Measurements from ENCODE around the gene KCNMA1.

Gene KCNMA1

DNA sequence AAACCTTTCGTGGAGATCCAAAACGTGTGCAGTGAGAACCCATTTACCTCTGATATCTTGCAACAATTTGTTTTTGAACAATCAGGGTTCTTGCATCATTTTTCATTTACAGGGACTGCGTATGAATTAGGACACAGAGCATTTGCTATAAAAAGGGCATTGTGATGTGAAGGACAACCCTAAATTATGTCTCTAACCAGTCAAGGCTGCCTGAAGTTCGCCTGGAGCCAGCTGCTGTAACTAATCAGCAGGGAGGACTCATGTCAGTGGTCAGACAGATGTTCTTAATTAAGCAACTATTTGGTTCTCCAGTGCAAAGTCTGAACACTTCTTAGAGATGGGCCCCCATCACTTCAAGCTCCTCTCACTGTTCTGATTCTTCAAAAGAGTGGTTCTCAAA is 674.8 kb downstream of the KCNMA1 start:
- in situ Hi-C loops (cut with MboI; ENCODE audit: low sequenced_read_pairs) = no loop called here

DNA sequence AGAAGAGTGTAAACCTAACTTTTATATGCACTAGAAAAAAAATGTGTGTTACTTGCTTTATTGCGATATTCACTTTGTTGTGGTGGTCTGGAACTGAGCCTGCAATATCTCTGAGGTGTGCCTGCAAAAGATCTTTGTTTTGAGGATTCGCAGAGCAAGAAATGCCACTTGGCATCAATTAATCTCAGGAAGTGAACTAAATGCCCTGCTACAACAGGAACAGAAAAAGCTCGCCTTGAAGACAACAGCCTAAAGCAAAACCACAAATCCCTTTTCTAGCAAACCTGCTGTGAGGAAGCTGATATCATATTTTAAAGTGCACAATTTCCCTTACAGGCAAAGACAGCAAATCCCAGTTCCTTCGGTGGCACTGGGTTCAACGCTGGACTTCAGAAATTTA is 675.8 kb downstream of the KCNMA1 start:
- in situ Hi-C loops (cut with MboI; ENCODE audit: low sequenced_read_pairs) = no loop called here

DNA sequence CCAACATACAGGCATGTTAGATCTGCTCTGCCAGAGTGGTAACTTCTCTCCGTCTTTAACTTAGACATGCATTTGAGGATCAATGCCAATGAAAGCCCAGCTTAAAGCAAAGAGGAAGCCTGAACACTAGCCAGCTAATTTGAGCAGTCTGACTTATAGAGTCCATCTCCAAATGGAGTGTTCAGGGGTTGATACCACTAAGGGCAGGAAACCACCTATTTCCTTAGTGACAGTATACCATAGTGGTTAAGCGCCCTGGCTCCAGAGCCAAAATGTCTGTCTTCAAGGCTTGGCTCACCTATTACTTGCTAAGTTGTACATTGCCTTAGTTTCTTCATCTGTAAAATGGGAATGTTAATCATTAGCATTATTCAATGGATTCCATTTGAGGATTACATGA is 678.5 kb downstream of the KCNMA1 start:
- in situ Hi-C loops (cut with MboI; ENCODE audit: low sequenced_read_pairs) = no loop called here

DNA sequence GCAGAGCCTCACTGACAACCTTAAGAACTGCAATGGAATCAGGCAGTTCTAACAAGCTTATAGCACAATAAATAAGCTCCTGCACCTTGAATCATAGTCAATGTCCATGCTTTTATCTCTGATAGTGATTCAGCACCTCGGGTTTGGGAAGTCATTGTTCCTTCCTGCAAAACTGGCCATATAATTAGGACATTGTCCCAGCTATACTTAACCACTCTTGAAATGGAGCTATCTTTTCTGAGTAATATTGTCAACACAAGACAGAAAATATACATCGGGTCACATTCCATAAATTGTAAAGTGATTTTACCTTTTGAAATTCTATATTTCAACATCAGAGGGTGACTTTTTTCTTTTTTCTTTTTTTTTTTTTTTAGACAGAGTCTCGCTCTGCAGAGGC is 682.8 kb downstream of the KCNMA1 start:
- in situ Hi-C loops (cut with MboI; ENCODE audit: low sequenced_read_pairs) = no loop called here

- in situ Hi-C loops (cut with MboI; ENCODE audit: low sequenced_read_pairs) = no loop called here
Observed at GRCh38 chr10:76950354-76950753, 687.3 kb downstream of the KCNMA1 start.

DNA sequence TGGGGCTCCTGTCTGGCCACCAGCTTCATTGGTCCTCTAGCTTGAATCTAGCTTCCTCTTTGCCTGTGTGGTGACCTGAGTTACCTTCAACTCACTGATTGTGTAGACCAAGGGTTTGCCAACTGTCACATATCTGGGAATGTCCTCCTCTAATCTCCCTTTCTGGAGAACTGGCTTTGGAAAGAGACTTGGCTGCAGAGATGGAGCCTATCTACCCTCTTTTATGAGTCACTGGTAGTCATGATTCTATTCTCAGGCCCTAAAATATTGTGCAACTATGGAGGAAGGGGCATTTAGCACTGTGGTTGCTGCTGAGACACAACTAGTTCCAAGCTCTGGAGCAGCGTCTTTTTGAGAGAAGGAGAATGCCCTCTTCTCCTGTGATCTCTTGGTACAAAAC is 691.3 kb downstream of the KCNMA1 start:
- in situ Hi-C loops (cut with MboI; ENCODE audit: low sequenced_read_pairs) = no loop called here

GRCh38 chr10:76945166-76945565 is 692.4 kb downstream of the KCNMA1 start:
- in situ Hi-C loops (cut with MboI; ENCODE audit: low sequenced_read_pairs) = no loop called here

- in situ Hi-C loops (cut with MboI; ENCODE audit: low sequenced_read_pairs) = no loop called here
Observed at GRCh38 chr10:76944640-76945039, 693.0 kb downstream of the KCNMA1 start.

DNA sequence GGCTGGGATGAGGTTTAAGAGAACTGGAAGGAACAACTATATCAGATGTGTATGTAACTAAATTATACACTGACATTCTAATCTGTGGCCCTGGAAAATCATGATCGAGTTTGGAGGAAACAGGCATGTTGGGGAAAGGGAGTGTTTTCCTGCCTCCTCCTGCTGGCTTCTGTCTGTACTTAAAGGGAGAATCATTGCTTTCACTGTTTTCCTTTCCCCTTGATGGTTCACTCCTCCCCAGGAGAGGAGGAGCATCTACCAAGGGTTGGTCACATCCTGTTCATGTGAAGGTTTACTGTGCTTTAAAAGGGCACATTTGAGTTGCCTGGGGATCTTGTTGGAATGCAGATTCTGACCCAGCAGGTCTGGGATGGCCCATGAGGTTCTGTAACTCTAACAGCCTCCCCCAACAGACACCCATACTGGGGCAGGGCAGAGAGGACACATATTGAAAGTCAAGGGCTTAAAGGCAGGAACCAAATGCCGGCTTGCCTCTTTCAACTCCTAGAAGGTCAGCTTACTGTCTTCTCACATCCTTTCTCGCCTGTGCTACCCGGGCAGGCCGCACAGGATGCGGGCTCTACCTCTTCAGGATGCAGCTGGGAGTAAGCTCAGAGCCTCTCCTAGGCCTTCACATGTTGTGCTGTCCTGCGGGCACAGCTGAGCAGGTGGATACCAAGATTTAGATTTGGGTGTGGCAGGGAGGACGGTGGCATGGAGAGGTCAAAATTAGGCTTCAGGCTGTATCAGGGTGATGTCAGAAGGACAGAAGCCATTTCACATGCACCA is 694.8 kb downstream of the KCNMA1 start:
- in situ Hi-C loops (cut with MboI; ENCODE audit: low sequenced_read_pairs) = no loop called here

GRCh38 chr10:76939933-76940468 is 697.6 kb downstream of the KCNMA1 start:
- in situ Hi-C loops (cut with MboI; ENCODE audit: low sequenced_read_pairs) = no loop called here

- in situ Hi-C loops (cut with MboI; ENCODE audit: low sequenced_read_pairs) = no loop called here
Observed at GRCh38 chr10:76937181-76937600, 700.4 kb downstream of the KCNMA1 start.

- in situ Hi-C loops (cut with MboI; ENCODE audit: low sequenced_read_pairs) = no loop called here
Observed at GRCh38 chr10:76935941-76936613, 701.5 kb downstream of the KCNMA1 start.

DNA sequence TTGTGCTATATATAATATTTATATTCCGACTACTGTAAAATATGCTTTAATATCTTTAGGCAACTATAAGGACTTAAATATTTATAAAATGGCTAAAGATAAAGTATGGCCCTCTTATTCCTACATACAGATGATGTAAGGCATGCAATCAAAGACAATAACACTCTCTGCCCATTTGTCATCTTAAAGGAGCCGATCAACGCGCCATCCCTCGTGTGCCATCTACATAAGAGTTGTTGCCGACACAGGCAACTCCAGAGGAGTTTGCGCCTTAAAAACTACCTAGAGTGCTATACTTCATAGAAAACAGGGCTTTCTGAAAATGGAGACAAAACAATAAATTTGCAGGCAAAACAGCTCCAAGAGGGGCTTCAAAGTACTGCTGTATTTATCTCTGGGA is 709.0 kb downstream of the KCNMA1 start:
- in situ Hi-C loops (cut with MboI; ENCODE audit: low sequenced_read_pairs) = no loop called here

DNA sequence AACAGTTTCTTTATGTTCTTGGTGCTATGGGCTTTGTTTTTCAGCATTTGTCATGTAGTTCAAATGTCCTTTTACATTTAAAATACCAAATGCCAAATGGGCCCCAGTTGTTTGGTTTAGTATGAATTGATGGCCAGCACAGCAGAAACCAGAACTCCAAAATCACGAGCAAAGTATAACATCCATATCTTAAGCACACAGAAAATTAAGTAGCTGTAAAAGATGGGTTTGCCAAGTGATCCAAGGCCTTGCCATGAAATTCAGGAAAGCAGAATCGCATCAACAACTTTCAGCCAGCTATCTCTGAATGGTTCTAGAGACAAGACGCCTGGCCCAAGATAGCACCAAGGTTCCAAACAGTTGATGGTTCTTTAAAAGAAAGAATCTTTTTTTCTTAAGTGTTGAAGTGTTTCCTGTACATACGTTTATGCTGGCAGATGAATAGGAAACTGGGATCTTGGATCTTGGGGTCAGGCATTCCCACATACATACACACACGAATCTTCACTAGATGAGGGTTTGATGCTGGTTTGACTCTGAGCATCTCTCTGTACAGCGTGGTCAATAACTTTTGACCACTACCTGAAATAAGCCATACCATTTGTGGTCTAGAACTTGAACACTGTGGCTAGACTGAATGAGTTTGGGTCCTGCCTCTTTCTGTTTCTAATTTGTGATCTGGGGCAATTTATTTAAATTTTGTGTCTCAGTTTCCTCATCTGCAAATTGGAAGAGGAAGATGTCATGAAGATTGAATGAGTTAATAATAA is 711.8 kb downstream of the KCNMA1 start:
- in situ Hi-C loops (cut with MboI; ENCODE audit: low sequenced_read_pairs) = no loop called here

- in situ Hi-C loops (cut with MboI; ENCODE audit: low sequenced_read_pairs) = no loop called here
Observed at GRCh38 chr10:76922666-76923065, 714.9 kb downstream of the KCNMA1 start.

DNA sequence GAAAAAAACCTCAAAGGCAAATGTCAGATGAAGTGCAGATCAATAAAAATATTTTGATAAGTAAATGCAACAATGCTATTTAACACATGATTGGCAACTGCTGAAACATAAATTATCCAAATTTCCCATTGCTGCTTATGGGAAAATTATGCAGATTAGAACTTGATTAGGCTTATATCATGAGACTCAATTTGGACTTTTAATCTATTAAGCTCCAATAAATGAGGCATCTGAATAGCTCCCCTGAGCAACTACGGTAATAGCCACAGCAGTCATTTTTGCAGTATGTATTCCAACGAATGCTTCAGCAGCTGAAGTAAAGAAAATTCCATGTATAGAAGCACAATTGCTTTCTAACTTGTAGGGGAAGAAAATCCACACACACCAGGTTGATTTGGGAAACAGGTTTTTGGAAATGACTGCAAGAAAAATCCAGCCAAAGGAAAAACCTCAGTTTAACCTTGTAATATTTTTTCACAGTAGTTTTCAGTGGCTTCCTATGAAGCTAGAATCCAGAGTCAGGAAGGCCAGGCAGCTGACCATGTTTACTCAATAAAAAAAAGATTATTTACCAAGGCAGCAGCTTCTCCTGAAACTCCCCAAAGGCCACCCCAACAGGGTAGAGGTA is 716.1 kb downstream of the KCNMA1 start:
- in situ Hi-C loops (cut with MboI; ENCODE audit: low sequenced_read_pairs) = no loop called here

- in situ Hi-C loops (cut with MboI; ENCODE audit: low sequenced_read_pairs) = no loop called here
Observed at GRCh38 chr10:76920581-76920980, 717.0 kb downstream of the KCNMA1 start.

GRCh38 chr10:76918106-76918505 is 719.5 kb downstream of the KCNMA1 start:
- in situ Hi-C loops (cut with MboI; ENCODE audit: low sequenced_read_pairs) = no loop called here

DNA sequence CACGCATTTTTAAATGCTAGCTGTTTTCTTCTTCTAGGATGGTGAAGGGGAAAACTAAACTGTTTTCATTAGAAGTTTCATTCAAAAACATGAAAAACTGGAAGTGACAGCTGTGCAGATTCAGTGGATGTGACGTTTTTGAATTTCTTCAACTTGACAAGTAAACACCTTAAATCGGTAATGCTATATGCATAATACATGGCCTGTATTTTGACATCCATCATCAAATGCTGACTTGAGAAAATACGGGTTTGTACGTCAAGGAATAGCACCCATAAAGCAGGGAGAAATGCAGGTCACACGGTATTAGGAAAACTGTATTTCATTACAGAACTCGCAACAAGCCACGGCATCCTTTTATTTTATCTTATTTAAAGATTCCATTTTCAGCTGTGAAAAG is 720.5 kb downstream of the KCNMA1 start:
- in situ Hi-C loops (cut with MboI; ENCODE audit: low sequenced_read_pairs) = no loop called here

DNA sequence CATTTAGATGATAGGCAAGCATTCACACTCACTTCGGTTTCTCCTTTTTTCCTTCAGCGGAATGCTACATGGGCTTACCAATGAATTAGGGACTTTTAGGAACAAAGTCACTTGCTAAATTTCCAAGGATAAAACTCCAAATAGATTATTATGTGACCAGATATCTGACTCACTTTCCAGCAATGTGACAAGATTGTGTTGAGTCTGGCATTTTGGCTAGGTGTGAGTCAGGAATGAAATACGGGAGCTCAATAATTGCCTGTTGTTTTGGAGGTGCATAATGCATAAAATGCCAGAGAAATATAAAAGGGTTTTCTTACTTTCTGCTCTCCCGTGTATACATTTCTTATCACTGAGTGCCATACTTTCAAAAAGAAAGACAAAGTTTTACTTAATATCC is 721.1 kb downstream of the KCNMA1 start:
- in situ Hi-C loops (cut with MboI; ENCODE audit: low sequenced_read_pairs) = no loop called here

- in situ Hi-C loops (cut with MboI; ENCODE audit: low sequenced_read_pairs) = no loop called here
Observed at GRCh38 chr10:76915316-76915715, 722.3 kb downstream of the KCNMA1 start.
